Measurements from ENCODE around the gene C11orf65. TPM values are rescaled to one million over a fixed set of nuclear protein-coding genes. Genes with fewer than 3 reads are reported as not detected.

The C11orf65 gene
- total RNA-seq, 2 donors from 2014 or later, result 1.3 to 1.6 TPM

DNA sequence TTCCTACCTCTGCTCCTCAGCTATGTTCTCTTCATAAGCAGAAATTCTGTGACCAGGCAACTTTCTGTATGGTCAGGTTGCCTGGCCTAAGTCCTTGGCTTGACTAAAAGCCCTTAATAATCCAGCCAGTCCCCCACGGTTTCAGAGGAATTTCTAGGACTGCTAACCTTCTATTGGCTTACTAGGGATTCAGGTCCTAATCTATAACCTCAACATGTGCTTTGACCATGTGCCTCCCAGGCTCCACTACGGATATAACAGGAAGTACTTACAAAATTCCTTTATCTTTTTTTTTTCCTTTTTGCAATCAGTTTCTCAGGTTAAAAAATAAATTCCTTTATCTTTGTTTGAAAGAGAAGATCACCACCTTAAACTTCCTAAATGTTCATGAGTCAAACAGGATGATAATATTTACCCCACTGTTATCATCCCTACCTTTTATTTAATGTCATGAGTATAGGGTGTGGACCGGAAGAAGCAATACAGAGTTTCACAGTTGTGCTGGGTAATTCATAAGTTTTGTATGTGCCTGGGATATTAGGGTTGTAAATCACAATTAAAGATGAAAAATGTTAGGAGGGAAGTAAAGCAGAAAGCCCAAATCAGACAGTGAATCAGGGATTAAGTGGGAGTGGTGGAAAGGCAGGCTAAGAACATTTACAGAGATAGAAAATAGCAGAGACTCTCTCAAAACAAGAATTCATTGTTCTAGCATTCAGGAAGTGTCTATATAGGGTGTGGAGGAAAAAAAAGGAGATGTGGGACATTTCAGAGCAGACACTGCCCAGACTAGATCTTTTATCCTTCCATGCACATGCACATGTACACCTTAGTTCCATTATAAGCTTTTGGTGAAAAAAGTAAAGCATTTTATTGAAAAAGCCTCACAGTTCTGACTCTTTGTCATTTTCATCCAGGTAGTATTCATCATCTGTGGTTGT lies 41.6 kb upstream of the C11orf65 start:
- 52 to 58% methylated on average over 3 of the region's 3 CpGs for WGBS, 2 donors
- Histone ChIP-seq H3K4me1 (no peaks in the 10 kb centered on the region), H3K9me3 (no peaks in the 10 kb centered on the region), H3K36me3 (replicated peaks in 1 of 2; ENCODE audit: insufficient read depth in 1 of 2, low read depth in 2 of 2) (peaks cover 0 to 2% of the 10 kb centered on the region in 2 donors), H3K4me3 (no peak overlapping the region), H3K27ac (no peak overlapping the region), H3K27me3 (no peaks in the 10 kb centered on the region)
- intact Hi-C loops (cut with DNase I), result no loop called here
- TF ChIP-seq, protein P1, sequence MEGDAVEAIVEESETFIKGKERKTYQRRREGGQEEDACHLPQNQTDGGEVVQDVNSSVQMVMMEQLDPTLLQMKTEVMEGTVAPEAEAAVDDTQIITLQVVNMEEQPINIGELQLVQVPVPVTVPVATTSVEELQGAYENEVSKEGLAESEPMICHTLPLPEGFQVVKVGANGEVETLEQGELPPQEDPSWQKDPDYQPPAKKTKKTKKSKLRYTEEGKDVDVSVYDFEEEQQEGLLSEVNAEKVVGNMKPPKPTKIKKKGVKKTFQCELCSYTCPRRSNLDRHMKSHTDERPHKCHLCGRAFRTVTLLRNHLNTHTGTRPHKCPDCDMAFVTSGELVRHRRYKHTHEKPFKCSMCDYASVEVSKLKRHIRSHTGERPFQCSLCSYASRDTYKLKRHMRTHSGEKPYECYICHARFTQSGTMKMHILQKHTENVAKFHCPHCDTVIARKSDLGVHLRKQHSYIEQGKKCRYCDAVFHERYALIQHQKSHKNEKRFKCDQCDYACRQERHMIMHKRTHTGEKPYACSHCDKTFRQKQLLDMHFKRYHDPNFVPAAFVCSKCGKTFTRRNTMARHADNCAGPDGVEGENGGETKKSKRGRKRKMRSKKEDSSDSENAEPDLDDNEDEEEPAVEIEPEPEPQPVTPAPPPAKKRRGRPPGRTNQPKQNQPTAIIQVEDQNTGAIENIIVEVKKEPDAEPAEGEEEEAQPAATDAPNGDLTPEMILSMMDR (IDR thresholded peaks at IDR 0.05), result no peak
- no peak for TF ChIP-seq POLR2A (IDR thresholded peaks at IDR 0.05)
- ATAC-seq, result no peak
- no peak for DNase-seq

DNA sequence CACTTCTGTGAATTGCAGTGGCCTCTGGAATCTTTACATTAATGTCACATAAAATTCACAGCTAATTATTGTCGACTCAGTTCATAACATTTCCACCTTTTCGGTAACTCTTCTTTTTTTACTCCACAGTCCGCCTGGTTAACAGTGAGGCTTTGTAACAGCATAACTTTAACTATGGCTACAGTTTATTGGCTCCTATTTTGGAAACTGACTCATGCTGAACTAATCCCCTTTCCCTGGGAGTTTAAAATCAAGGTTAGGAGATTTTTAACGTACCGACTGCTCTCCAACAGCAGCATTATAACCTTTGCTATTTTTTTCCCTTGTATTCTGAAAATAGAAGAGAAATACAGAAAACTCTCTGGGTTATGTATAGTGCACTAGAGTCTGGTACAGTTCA lies 34.1 kb upstream of the C11orf65 start:
- Histone ChIP-seq H3K27me3 (no peaks in the 10 kb centered on the region), H3K36me3 (replicated peaks in 1 of 2; ENCODE audit: insufficient read depth in 1 of 2, low read depth in 2 of 2) (no peaks in the 10 kb centered on the region), H3K27ac (no peak overlapping the region), H3K9me3 (no peaks in the 10 kb centered on the region), H3K4me3 (no peak overlapping the region), H3K4me1 (peaks cover 10% of the 10 kb centered on the region)
- ATAC-seq, result no peak
- WGBS, 2 donors, result 83 to 85% methylated on average over 5 of the region's 5 CpGs
- intact Hi-C loops (cut with DNase I), result no loop called here
- TF ChIP-seq POLR2A (IDR thresholded peaks at IDR 0.05), result no peak
- TF ChIP-seq, protein P1 (IDR thresholded peaks at IDR 0.05), result no peak
- DNase-seq, result no peak

DNA sequence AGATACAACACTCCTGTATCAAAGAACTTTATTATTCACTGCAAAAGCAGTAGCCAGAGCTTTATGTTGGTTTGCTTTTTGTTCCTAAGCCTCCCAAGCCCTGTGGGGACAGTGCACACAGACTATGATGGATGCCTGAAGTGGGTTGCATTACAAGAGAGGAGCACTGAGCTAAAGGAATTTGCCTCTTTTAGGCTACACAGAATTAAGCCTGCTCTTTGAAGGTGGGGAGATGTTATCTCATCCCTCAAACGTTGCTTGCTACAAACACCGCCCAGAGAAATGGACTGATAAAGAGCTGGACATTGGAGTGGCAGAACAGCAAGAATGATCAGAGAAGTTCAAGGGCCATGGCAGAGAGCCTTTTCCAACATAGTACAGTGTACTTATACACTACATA lies 33.4 kb upstream of the C11orf65 start:
- Histone ChIP-seq H3K4me1 (peaks cover 14% of the 10 kb centered on the region), H3K27ac (no peak overlapping the region), H3K4me3 (no peak overlapping the region), H3K9me3 (no peaks in the 10 kb centered on the region), H3K36me3 (replicated peaks in 1 of 2; ENCODE audit: insufficient read depth in 1 of 2, low read depth in 2 of 2) (no peaks in the 10 kb centered on the region), H3K27me3 (no peaks in the 10 kb centered on the region)
- DNase-seq (no peak), ATAC-seq (no peak)
- WGBS, 2 donors, result 42 to 52% methylated on average over 2 of the region's 2 CpGs
- intact Hi-C loops (cut with DNase I), result no loop called here
- TF ChIP-seq POLR2A (IDR thresholded peaks at IDR 0.05), result no peak
- TF ChIP-seq, protein P1 (IDR thresholded peaks at IDR 0.05), result no peak

DNA sequence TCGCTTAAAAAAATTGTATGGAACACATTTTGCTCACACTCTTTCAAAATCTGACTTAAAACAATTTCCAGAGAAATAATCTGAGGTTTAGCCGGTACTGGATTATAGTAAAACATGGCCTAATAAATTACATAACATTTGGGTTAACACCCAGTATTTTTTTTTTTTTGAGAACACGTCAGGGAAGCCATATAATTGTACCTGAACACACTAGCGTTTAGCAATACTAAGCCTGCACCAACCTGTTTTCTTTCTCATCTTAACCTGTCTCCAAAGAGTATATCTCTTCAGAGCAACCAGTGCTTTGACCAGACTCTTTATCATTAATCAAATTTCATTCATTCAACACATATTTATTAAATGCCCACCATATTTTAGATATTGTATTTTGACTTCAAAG lies 32.8 kb upstream of the C11orf65 start:
- H3K4me3 ChIP-seq, result no peak overlapping the region
- 87 to 91% methylated on average over 4 of the region's 4 CpGs for WGBS, 2 donors
- H3K4me1 ChIP-seq, result peaks cover 14% of the 10 kb centered on the region
- intact Hi-C loops (cut with DNase I), result no loop called here
- ATAC-seq (no peak), DNase-seq (no peak)
- no peak overlapping the region for H3K27ac ChIP-seq
- H3K27me3 ChIP-seq, result no peaks in the 10 kb centered on the region
- TF ChIP-seq, protein P1 (IDR thresholded peaks at IDR 0.05), result no peak
- no peak for TF ChIP-seq POLR2A (IDR thresholded peaks at IDR 0.05)
- H3K36me3 ChIP-seq (replicated peaks in 1 of 2; ENCODE audit: insufficient read depth in 1 of 2, low read depth in 2 of 2), result no peaks in the 10 kb centered on the region
- no peaks in the 10 kb centered on the region for H3K9me3 ChIP-seq
